IPS-18c (cell line): Measurements from ENCODE around the gene TM9SF3.
A peak's percentile ranks its signal among the peaks of the same experiment; 100 is the strongest.

Experiments
- H3K4me3 ChIP-seq: 2 replicates; pipeline ENCODE4 v1.7.0; 2013; ENCODE audit warnings: low read depth, mild to moderate bottlenecking, low read length, moderate library complexity; ENCODE audit not compliant: insufficient read depth
- H3K9me3 ChIP-seq: one replicate; pipeline ENCODE4 v1.6.1; 2013; ENCODE audit warnings: mild to moderate bottlenecking, low read length, moderate library complexity; ENCODE audit not compliant: control insufficient read depth, insufficient read depth

Gene TM9SF3

GRCh38 chr10:96538683-96539082 lies 48.1 kb downstream of the TM9SF3 start:
- H3K9me3 ChIP-seq, result no peaks in the 10 kb centered on the region
- no peak overlapping the region for H3K4me3 ChIP-seq

- no peak overlapping the region for H3K4me3 ChIP-seq
- H3K9me3 ChIP-seq, result no peaks in the 10 kb centered on the region
Observed at GRCh38 chr10:96536129-96536528, 50.7 kb downstream of the TM9SF3 start.

GRCh38 chr10:96532523-96532922 lies 54.3 kb downstream of the TM9SF3 start:
- no peak overlapping the region for H3K4me3 ChIP-seq
- H3K9me3 ChIP-seq, result no peaks in the 10 kb centered on the region

- Histone ChIP-seq H3K9me3 (no peaks in the 10 kb centered on the region), H3K4me3 (no peak overlapping the region)
Observed at GRCh38 chr10:96529634-96530279, 57.1 kb downstream of the TM9SF3 start.

GRCh38 chr10:96524741-96525140 lies 62.1 kb downstream of the TM9SF3 start:
- no peak overlapping the region for H3K4me3 ChIP-seq
- no peaks in the 10 kb centered on the region for H3K9me3 ChIP-seq

GRCh38 chr10:96517284-96517683 lies 69.5 kb downstream of the TM9SF3 start:
- Histone ChIP-seq H3K9me3 (no peaks in the 10 kb centered on the region), H3K4me3 (no peak overlapping the region)

- H3K4me3 ChIP-seq, result no peak overlapping the region
- no peaks in the 10 kb centered on the region for H3K9me3 ChIP-seq
Observed at GRCh38 chr10:96516337-96516736, 70.5 kb downstream of the TM9SF3 start.

GRCh38 chr10:96513698-96514561 lies 72.9 kb downstream of the TM9SF3 start, which contains the start of gene TLL2:
Gene TLL2 (minus strand): TSS chr10:96513926. CDS start chr10:96513685, 241 bp downstream.
- Histone ChIP-seq H3K4me3 (peak within 1 kb of the TSS; percentile 65), H3K9me3 (no peaks in the 10 kb centered on the region)

- Histone ChIP-seq H3K4me3 (peak overlapping the region; percentile 65), H3K9me3 (no peaks in the 10 kb centered on the region)
Observed at GRCh38 chr10:96513305-96513697, 73.5 kb downstream of the TM9SF3 start.

GRCh38 chr10:96512524-96513304 lies 74.1 kb downstream of the TM9SF3 start:
- H3K4me3 ChIP-seq, result peak overlapping the region; percentile 65

GRCh38 chr10:96511044-96511945 lies 75.5 kb downstream of the TM9SF3 start:
- Histone ChIP-seq H3K9me3 (no peaks in the 10 kb centered on the region), H3K4me3 (no peak overlapping the region)

More at GRCh38 chr10:96512524-96513304, 74.1 kb downstream of the TM9SF3 start:
- no peaks in the 10 kb centered on the region for H3K9me3 ChIP-seq

- no peaks in the 10 kb centered on the region for H3K9me3 ChIP-seq
- no peak overlapping the region for H3K4me3 ChIP-seq
Observed at GRCh38 chr10:96509017-96509641, 77.7 kb downstream of the TM9SF3 start.

GRCh38 chr10:96507044-96507443 lies 79.8 kb downstream of the TM9SF3 start:
- H3K4me3 ChIP-seq, result no peak overlapping the region
- no peaks in the 10 kb centered on the region for H3K9me3 ChIP-seq

GRCh38 chr10:96505150-96506136 lies 81.4 kb downstream of the TM9SF3 start:
- H3K4me3 ChIP-seq, result no peak overlapping the region
- H3K9me3 ChIP-seq, result no peaks in the 10 kb centered on the region

- H3K4me3 ChIP-seq, result no peak overlapping the region
- H3K9me3 ChIP-seq, result peaks cover 4% of the 10 kb centered on the region
Observed at GRCh38 chr10:96502561-96503282, 84.1 kb downstream of the TM9SF3 start.
